Esophagus squamous epithelium (tissue), 5 donors: ENCODE data around the gene FAM181B. TPM values are rescaled to one million over a fixed set of nuclear protein-coding genes. Genes with fewer than 3 reads are reported as not detected.

ENCODE experiments used
- DNase-seq: peaks from one replicate; lab custom pipeline; 2025; lab: John Stamatoyannopoulos, UW
- H3K27ac ChIP-seq, 4 donors: fragments of 200-600 bp; sonication (generic); one replicate each; pipeline ENCODE4 v1.5.1; 2016 to 2019; ENCODE audit warnings: mild to moderate bottlenecking in 1 of 4
- H3K27me3 ChIP-seq, 4 donors: fragments of 200-600 bp; sonication (generic); 1 replicate in 3 of 4; 2 replicates in 1 of 4; pipeline versions ENCODE4 v1.5.1 to v1.6.0; 2017 to 2021; ENCODE audit warnings: antibody characterized with exemption in 1 of 4
- H3K36me3 ChIP-seq, 3 donors: fragments of 200-600 bp; sonication (generic); one replicate each; pipeline ENCODE4 v1.5.1; 2016 to 2019
- H3K4me1 ChIP-seq, 3 donors: fragments of 200-600 bp; sonication (generic); one replicate each; pipeline ENCODE4 v1.5.1; 2017 to 2019
- H3K4me3 ChIP-seq, 4 donors: fragments of 200-600 bp; sonication (generic); 1 replicate in 3 of 4; 2 replicates in 1 of 4; pipeline ENCODE4 v1.5.1; 2016 to 2019; ENCODE audit warnings: mild to moderate bottlenecking in 2 of 4, moderate library complexity in 1 of 4
- H3K9me3 ChIP-seq, 3 donors: fragments of 200-600 bp; sonication (generic); one replicate each; pipeline ENCODE4 v1.5.1; 2016 to 2019
- POLR2A ChIP-seq, 4 donors: fragments of 450-650 bp; IDR thresholded peaks; one replicate each; pipeline ENCODE4 v1.6.1; 2017; ENCODE audit warnings: antibody characterized with exemption in 4 of 4, mild to moderate bottlenecking in 4 of 4, moderate library complexity in 3 of 4
- WGBS, 2 donors: methylation state at CpG; one replicate each; pipeline ENCODE4 v1.1.5; 2018; 5-methylcytosine and 5-hydroxymethylcytosine counted together
- intact Hi-C: fragments of 100-400 bp; cut with DNase I; formaldehyde crosslinking; loops from one replicate; pipeline ENCODE4 v1.15.0; 2022
- total RNA-seq, 4 donors: library from RNA; depleted of rRNA; stranded (reverse); fragments of >200 nt; gene quantifications; one replicate each; pipeline ENCODE4 v1.1.0, GENCODE V29; 2016
- TF ChIP-seq, protein P1 (sequence below), 6 experiments: fragments of 450-650 bp in 4 of 6; fragments of 200-600 bp in 2 of 6; sonication (generic) in 2 of 6; IDR thresholded peaks; one replicate each; pipeline ENCODE4 v1.5.1; 2016 to 2019; ENCODE audit warnings: antibody characterized with exemption in 6 of 6, mild to moderate bottlenecking in 4 of 6, moderate library complexity in 4 of 6
- donor health status: DM: yes; HTN: yes; CAD: no.

The FAM181B gene
- total RNA-seq, 4 donors from 2014 or later: 0.13 to 0.57 (median 0.34) TPM

DNA sequence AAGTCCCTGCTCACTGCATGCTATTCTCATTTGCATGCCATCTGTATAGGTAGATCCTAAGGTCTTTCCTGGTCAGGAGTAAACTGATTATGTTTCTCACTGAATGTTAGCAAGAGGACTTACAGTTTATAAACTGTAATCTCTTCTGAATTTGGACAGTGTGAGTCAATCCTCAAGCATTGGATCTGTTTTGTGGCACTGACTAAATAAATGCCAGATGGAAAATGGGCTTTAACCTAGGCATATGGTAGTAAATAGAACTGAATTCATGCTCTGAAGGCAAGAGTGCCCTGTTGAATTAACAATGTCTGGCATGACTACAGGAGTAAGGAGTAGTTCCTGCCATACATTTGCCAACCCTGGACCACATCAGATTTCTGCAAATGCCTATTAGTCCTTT, 11.4 kb downstream of the FAM181B start:
- TF ChIP-seq, protein P1, sequence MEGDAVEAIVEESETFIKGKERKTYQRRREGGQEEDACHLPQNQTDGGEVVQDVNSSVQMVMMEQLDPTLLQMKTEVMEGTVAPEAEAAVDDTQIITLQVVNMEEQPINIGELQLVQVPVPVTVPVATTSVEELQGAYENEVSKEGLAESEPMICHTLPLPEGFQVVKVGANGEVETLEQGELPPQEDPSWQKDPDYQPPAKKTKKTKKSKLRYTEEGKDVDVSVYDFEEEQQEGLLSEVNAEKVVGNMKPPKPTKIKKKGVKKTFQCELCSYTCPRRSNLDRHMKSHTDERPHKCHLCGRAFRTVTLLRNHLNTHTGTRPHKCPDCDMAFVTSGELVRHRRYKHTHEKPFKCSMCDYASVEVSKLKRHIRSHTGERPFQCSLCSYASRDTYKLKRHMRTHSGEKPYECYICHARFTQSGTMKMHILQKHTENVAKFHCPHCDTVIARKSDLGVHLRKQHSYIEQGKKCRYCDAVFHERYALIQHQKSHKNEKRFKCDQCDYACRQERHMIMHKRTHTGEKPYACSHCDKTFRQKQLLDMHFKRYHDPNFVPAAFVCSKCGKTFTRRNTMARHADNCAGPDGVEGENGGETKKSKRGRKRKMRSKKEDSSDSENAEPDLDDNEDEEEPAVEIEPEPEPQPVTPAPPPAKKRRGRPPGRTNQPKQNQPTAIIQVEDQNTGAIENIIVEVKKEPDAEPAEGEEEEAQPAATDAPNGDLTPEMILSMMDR (IDR thresholded peaks at IDR 0.05): no peak
- TF ChIP-seq POLR2A (IDR thresholded peaks at IDR 0.05): no peak
- intact Hi-C loops: no loop called here
- Histone ChIP-seq H3K27me3 (peaks cover 0 to under 1% (median 0%) of the 10 kb centered on the region in 4 donors), H3K4me1 (peaks cover 0 to 24% (median 3%) of the 10 kb centered on the region in 3 donors), H3K27ac (no peak overlapping the region), H3K4me3 (no peak overlapping the region), H3K9me3 (no peaks in the 10 kb centered on the region), H3K36me3 (no peaks in the 10 kb centered on the region)
- DNase-seq: no peak

DNA sequence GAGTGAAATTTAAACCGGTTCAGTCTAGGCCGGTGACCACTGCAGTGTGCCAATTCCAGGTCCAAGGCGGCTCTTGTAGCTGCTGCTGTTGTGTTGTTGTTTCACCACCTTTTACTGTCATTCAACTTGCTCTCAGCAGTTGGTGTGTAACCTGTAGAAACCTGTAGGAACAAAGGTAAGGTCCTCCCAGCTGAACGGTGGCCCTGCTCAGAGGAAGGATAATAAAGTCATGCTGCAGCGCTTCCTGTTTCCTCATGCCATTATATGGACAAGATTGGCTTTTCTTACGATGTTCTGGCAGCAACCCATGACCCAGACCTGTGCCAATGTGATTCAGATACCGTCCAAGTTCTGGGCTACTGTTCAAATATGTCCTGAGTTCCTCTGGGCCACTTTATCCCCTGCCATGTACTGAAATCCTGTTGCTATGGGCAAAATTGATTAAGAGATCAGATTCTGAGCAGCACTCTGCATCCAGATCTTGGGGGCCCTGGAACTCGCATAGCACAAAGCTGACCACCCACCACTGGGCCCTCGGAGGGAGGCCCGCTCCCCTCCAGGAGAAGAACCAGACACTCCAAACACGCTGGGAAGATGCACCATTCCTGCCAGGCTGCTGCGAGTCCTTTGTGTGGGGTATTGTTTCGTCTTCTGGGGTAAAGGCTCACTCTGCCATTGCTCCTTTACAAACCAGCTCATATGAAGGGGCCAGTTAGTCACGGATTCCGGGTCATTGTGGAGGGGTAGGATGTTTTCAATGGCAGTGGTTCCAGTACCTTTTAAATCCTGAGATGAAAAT, 13.2 kb downstream of the FAM181B start:
- Histone ChIP-seq H3K9me3 (no peaks in the 10 kb centered on the region), H3K27ac (no peak overlapping the region), H3K4me1 (peaks cover 0 to 24% (median 3%) of the 10 kb centered on the region in 3 donors), H3K4me3 (no peak overlapping the region), H3K27me3 (no peaks in the 10 kb centered on the region), H3K36me3 (no peaks in the 10 kb centered on the region)
- no peak for DNase-seq
- intact Hi-C loops: no loop called here
- TF ChIP-seq POLR2A (IDR thresholded peaks at IDR 0.05): no peak
- TF ChIP-seq, protein P1 (IDR thresholded peaks at IDR 0.05): no peak
- WGBS, 2 donors: 46 to 48% methylated on average over 5 to 8 of the region's 15 CpGs

DNA sequence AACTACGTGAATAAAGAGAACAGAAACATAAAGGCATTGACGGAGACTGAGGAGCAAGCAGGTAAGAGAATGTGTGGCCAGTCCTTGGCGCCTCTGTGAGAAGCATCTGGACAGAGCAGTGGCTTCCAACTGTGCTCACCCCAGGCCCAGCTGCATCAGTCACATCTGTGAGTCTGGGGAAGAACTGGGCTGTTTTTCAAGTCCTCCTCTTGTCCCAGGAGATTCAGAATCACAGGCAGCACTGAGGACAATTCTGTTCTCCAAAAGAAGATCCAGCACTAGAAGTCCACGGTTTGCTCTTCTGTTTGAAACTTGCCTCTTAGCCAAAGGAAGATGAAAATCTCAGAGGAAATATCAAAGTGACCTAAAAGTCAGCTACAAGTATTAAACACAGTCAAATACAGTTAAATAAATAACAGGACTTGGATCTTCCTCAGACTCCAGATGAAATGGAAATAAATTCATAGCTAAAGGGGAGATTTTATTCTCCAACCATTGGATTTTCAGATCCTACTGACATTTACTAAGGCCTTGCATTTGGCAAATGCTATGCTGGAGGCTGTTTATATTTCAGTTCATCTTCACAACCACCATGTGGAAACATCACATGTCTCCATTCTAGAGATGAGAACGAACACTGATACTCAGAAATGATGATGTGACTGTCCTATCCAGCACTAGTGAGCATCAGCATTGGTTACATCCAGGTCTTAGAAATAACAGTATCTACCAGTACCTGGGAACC, 14.1 kb downstream of the FAM181B start:
- Histone ChIP-seq H3K27me3 (no peaks in the 10 kb centered on the region), H3K36me3 (no peaks in the 10 kb centered on the region), H3K27ac (peak overlapping the region in 1 of 4 donors; percentile 9), H3K4me1 (peaks cover 0 to 24% (median 3%) of the 10 kb centered on the region in 3 donors), H3K4me3 (no peak overlapping the region), H3K9me3 (no peaks in the 10 kb centered on the region)
- 61 to 75% methylated on average over 5 of the region's 5 CpGs for WGBS, 2 donors
- DNase-seq: no peak
- intact Hi-C loops: no loop called here
- TF ChIP-seq POLR2A (IDR thresholded peaks at IDR 0.05): no peak
- TF ChIP-seq, protein P1 (IDR thresholded peaks at IDR 0.05): no peak

GRCh38 chr11:82718821-82719220, 14.8 kb downstream of the FAM181B start:
- intact Hi-C loops: no loop called here
- no peak for DNase-seq
- WGBS, 2 donors: 15 to 35% methylated on average over 3 of the region's 3 CpGs
- TF ChIP-seq, protein P1 (IDR thresholded peaks at IDR 0.05): no peak
- Histone ChIP-seq H3K27me3 (no peaks in the 10 kb centered on the region), H3K27ac (no peak overlapping the region), H3K4me3 (no peak overlapping the region), H3K4me1 (peaks cover 0 to 24% (median 3%) of the 10 kb centered on the region in 3 donors), H3K9me3 (no peaks in the 10 kb centered on the region), H3K36me3 (no peaks in the 10 kb centered on the region)

- no peak overlapping the region for H3K4me3 ChIP-seq
- intact Hi-C loops: no loop called here
- no peaks in the 10 kb centered on the region for H3K36me3 ChIP-seq
- H3K27me3 ChIP-seq: no peaks in the 10 kb centered on the region
- DNase-seq: no peak
- TF ChIP-seq, protein P1 (IDR thresholded peaks at IDR 0.05): peak; percentile 46 to 76 (median 62)
- no peak for TF ChIP-seq POLR2A (IDR thresholded peaks at IDR 0.05)
- WGBS, 2 donors: 21 to 32% methylated on average over 4 to 5 of the region's 5 CpGs
- H3K4me1 ChIP-seq: peaks cover 0 to 24% (median 3%) of the 10 kb centered on the region in 3 donors
- no peak overlapping the region for H3K27ac ChIP-seq
- H3K9me3 ChIP-seq: no peaks in the 10 kb centered on the region
Measured at GRCh38 chr11:82718307-82718706, 15.4 kb downstream of the FAM181B start.
